Hepatocyte (in vitro differentiated cells): ENCODE data around the gene RAPGEF6. TPM values are rescaled to one million over a fixed set of nuclear protein-coding genes. Genes with fewer than 3 reads are reported as not detected.

Source experiments
- DNase-seq: peaks from one replicate; pipeline ENCODE4 v3.0.0-alpha.2; 2016; ENCODE audit warnings: low spot score
- H2AFZ ChIP-seq: fragments of 200-600 bp; sonication (generic); 2 replicates; pipeline ENCODE4 v1.6.0; 2016; ENCODE audit warnings: antibody characterized with exemption, mild to moderate bottlenecking
- H3K27ac ChIP-seq: fragments of 200-600 bp; sonication (generic); 2 replicates; pipeline ENCODE4 v1.5.1; 2016; ENCODE audit warnings: mild to moderate bottlenecking
- H3K27me3 ChIP-seq: fragments of 200-600 bp; sonication (generic); 2 replicates; pipeline ENCODE4 v1.6.1; 2016
- H3K36me3 ChIP-seq: fragments of 200-600 bp; sonication (generic); replicated peaks from 2 replicates; pipeline ENCODE4 v1.5.1; 2016; ENCODE audit warnings: low read depth; ENCODE audit not compliant: insufficient read depth
- H3K4me1 ChIP-seq: fragments of 200-600 bp; sonication (generic); 2 replicates; pipeline ENCODE4 v1.5.1; 2016; ENCODE audit warnings: mild to moderate bottlenecking, moderate library complexity; ENCODE audit not compliant: insufficient read depth
- H3K4me2 ChIP-seq: fragments of 200-600 bp; sonication (generic); 2 replicates; pipeline ENCODE4 v1.6.0; 2016
- H3K4me3 ChIP-seq: fragments of 200-600 bp; sonication (generic); 2 replicates; pipeline ENCODE4 v1.5.1; 2016; ENCODE audit warnings: mild to moderate bottlenecking
- H3K79me2 ChIP-seq: fragments of 200-600 bp; sonication (generic); 2 replicates; pipeline ENCODE4 v1.6.0; 2017; ENCODE audit warnings: mild to moderate bottlenecking
- H3K9me2 ChIP-seq: fragments of 200-600 bp; sonication (generic); replicated peaks from 2 replicates; pipeline ENCODE4 v1.6.0; 2017; ENCODE audit warnings: mild to moderate bottlenecking; ENCODE audit not compliant: insufficient read depth
- H3K9me3 ChIP-seq: fragments of 200-600 bp; sonication (generic); 2 replicates; pipeline ENCODE4 v1.5.1; 2016; ENCODE audit warnings: low read depth, mild to moderate bottlenecking
- H4K20me1 ChIP-seq: fragments of 200-600 bp; sonication (generic); 2 replicates; pipeline ENCODE4 v1.6.0; 2016; ENCODE audit warnings: mild to moderate bottlenecking; ENCODE audit not compliant: insufficient read depth, poor library complexity, severe bottlenecking
- EZH2 ChIP-seq: fragments of 200-600 bp; sonication (generic); IDR thresholded peaks from 2 replicates; pipeline ENCODE4 v1.6.1; 2016; ENCODE audit warnings: antibody characterized with exemption, mild to moderate bottlenecking, borderline replicate concordance
- EZH2phosphoT487 ChIP-seq: fragments of 200-600 bp; sonication (generic); IDR thresholded peaks from one replicate; pipeline ENCODE4 v1.6.1; 2018; ENCODE audit warnings: antibody characterized with exemption, mild to moderate bottlenecking, low read depth, moderate library complexity; ENCODE audit not compliant: unreplicated experiment, severe bottlenecking
- WGBS: methylation state at CpG from one replicate; pipeline ENCODE4 v1.1.6; 2016; ENCODE audit warnings: low lambda C conversion rate; ENCODE audit errors: missing lambda C conversion rate; 5-methylcytosine and 5-hydroxymethylcytosine counted together
- polyA plus RNA-seq: library from polyadenylated mRNA; unstranded; fragments of >200 nt; fragmentation: Nextera tagmentation; extraction: Ambion mirVana; gene quantifications from 2 replicates; pipeline ENCODE4 v1.2.1, GENCODE V29; 2016
- total RNA-seq: library from RNA; depleted of rRNA; stranded (reverse); fragments of >200 nt; gene quantifications from 2 replicates; pipeline ENCODE4 v1.2.3, GENCODE V29; 2014
- TF ChIP-seq, protein P1 (sequence below): fragments of 200-600 bp; sonication (generic); IDR thresholded peaks from 2 replicates; pipeline ENCODE4 v1.5.1; 2016; ENCODE audit warnings: antibody characterized with exemption, mild to moderate bottlenecking; ENCODE audit not compliant: poor library complexity

Gene RAPGEF6
- total and polyA plus RNA-seq, 2 experiments from 2014 or later, result 4.7 to 13.3 TPM

DNA sequence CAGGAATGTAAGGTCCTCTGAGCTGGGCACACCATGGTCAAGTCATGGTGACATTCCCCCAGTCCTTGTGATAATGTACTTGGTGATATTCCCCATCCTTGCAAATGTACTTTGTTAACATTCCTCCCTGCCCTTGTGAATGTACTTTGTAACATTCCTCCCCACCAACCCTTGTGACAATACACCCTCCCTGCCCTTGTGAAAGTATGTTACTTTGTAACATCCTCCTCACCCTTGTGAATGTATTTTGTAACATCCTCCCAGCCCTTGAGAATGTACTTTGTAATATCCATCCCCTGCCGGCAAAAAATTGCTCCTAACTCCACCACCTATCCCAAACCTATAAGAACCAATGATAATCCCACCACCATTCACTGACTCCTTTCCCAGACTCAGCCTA lies 53.3 kb downstream of the RAPGEF6 start:
- H3K79me2 ChIP-seq, result peaks cover 38% of the 10 kb centered on the region
- no peaks in the 10 kb centered on the region for H3K4me1 ChIP-seq
- H3K36me3 ChIP-seq, result no peaks in the 10 kb centered on the region
- H3K4me3 ChIP-seq, result no peak overlapping the region
- TF ChIP-seq EZH2, result no peak
- TF ChIP-seq, protein P1, sequence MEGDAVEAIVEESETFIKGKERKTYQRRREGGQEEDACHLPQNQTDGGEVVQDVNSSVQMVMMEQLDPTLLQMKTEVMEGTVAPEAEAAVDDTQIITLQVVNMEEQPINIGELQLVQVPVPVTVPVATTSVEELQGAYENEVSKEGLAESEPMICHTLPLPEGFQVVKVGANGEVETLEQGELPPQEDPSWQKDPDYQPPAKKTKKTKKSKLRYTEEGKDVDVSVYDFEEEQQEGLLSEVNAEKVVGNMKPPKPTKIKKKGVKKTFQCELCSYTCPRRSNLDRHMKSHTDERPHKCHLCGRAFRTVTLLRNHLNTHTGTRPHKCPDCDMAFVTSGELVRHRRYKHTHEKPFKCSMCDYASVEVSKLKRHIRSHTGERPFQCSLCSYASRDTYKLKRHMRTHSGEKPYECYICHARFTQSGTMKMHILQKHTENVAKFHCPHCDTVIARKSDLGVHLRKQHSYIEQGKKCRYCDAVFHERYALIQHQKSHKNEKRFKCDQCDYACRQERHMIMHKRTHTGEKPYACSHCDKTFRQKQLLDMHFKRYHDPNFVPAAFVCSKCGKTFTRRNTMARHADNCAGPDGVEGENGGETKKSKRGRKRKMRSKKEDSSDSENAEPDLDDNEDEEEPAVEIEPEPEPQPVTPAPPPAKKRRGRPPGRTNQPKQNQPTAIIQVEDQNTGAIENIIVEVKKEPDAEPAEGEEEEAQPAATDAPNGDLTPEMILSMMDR, result no peak
- no peak for TF ChIP-seq EZH2phosphoT487
- H3K9me3 ChIP-seq, result no peaks in the 10 kb centered on the region
- no peak for DNase-seq
- H2AFZ ChIP-seq, result no peak overlapping the region
- H3K27me3 ChIP-seq, result no peaks in the 10 kb centered on the region
- no peaks in the 10 kb centered on the region for H3K9me2 ChIP-seq
- WGBS, result 100% methylated on average over 1 of the region's 1 CpG
- H3K27ac ChIP-seq, result no peak overlapping the region
- no peak overlapping the region for H3K4me2 ChIP-seq
- no peaks in the 10 kb centered on the region for H4K20me1 ChIP-seq

- TF ChIP-seq, protein P1, result no peak
- TF ChIP-seq EZH2, result no peak
- TF ChIP-seq EZH2phosphoT487, result no peak
- Histone ChIP-seq H3K4me3 (no peak overlapping the region), H3K27me3 (no peaks in the 10 kb centered on the region), H2AFZ (no peak overlapping the region), H3K36me3 (no peaks in the 10 kb centered on the region), H3K4me1 (no peaks in the 10 kb centered on the region), H4K20me1 (no peaks in the 10 kb centered on the region), H3K9me2 (no peaks in the 10 kb centered on the region), H3K79me2 (peaks cover 30% of the 10 kb centered on the region), H3K4me2 (no peak overlapping the region), H3K27ac (no peak overlapping the region), H3K9me3 (no peaks in the 10 kb centered on the region)
- 96% methylated on average over 16 of the region's 38 CpGs for WGBS
- no peak for DNase-seq
Measured at GRCh38 chr5:131579917-131580671, 54.9 kb downstream of the RAPGEF6 start.

DNA sequence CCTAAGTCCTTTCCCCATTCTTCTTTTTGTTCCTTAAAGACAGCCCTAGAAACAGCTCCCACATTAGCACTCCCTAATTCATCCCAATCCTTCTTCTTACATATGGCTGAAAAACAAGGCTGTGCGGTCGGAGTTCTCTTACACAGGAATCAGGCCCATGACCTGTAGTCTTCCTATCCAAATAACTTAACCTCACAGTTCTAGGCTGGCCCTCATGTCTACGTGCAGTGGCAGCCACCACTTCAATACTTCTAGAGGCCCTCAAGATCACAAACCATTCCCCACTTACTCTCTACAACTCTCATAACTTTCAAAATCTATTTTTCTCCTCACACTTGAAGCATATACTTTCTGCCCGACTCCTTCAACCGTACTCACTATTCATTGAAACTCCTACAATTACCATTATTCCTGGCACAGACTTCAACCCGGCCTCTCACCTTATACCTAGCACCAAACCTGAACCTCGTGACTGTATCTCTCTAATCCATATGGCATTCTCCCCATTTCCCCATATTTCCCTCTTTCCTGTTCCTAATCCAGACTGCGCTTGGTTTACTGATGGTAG lies 59.3 kb downstream of the RAPGEF6 start:
- Histone ChIP-seq H3K79me2 (peaks cover 4% of the 10 kb centered on the region), H2AFZ (no peak overlapping the region), H3K9me2 (no peaks in the 10 kb centered on the region), H3K36me3 (no peaks in the 10 kb centered on the region), H3K4me3 (no peak overlapping the region), H3K4me1 (no peaks in the 10 kb centered on the region), H3K9me3 (no peaks in the 10 kb centered on the region), H3K27me3 (no peaks in the 10 kb centered on the region), H3K27ac (no peak overlapping the region), H3K4me2 (no peak overlapping the region), H4K20me1 (no peaks in the 10 kb centered on the region)
- no peak for TF ChIP-seq EZH2phosphoT487
- TF ChIP-seq EZH2, result no peak
- TF ChIP-seq, protein P1, result no peak
- WGBS, result 97% methylated on average over 8 of the region's 8 CpGs
- no peak for DNase-seq
